GM21447 (cell line): ENCODE results near the gene WRNIP1.
A peak's percentile ranks its signal among the peaks of the same experiment; 100 is the strongest.
"Not testable (repeated sequence)": the region's sequence is repeated elsewhere in the genome, so short reads cannot be mapped to it uniquely, and the experiment has no call there.

Experiments
- ATAC-seq: cut with Tn5 transposase; IDR thresholded peaks from one replicate; pipeline ENCODE4 v1.9.1; 2021; ENCODE audit not compliant: unreplicated experiment

Gene WRNIP1

DNA sequence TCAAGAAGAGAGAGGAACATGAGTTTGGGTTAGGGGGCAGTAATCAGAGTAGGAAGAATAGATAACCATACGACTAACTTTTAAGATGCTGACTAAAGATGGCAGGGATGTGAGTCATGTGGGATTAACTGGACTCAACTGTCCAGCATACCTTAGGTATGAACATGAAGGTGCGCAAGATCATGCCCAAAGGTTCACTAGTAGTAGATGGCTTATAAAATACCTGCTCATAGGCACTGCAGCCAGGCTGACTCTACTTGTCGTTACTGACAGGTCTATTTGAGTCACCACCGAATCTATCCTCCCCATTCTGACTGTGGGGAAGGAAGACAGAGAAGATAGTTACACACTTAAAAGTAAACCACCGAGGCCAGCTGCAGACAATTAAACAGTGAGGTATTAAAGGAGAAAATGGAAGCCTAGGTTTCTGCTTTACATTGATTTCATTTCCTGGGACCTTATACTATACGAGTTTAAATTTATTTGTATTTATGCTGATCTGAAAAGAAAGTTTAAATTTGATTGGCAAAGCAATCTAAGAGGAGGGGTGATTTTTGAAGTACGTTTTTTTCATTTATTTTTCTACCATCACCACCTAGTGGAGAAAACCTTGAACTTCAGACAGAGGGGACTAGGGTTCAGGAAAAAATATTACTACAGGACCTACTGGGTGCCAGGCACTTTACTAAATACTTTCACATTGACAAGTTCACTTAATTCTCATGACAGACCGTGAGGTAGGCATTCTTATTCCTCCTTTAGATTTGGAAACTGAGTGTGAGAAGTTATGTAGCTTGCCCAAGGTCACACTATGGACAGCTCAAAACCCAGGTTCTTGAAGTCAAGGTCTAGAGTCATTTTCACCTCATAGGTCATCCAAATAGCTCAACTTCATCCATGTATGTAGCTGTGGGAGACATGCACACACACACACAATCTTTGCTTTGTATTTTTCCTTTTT is 4.0 kb upstream of the WRNIP1 start:
- no peak for ATAC-seq

DNA sequence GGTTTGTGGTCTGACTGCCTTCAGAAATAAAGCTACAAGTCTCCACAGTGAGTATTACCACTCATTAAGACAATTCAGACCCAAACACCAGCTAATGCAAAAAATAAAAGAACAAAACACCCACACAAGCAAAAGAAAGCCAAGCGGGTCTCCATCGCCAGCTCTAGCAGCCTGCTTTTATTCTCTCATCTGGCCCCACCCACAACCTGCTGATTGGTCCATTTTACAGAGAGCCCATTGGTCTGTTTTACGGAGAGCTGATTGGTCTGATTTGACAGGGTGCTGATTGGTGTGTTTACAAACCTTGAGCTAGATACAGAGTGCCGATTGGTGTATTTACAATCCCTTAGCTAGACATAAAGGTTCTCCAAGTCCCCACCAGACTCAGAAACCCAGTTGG is 2.3 kb upstream of the WRNIP1 start:
- ATAC-seq = not testable (repeated sequence)

DNA sequence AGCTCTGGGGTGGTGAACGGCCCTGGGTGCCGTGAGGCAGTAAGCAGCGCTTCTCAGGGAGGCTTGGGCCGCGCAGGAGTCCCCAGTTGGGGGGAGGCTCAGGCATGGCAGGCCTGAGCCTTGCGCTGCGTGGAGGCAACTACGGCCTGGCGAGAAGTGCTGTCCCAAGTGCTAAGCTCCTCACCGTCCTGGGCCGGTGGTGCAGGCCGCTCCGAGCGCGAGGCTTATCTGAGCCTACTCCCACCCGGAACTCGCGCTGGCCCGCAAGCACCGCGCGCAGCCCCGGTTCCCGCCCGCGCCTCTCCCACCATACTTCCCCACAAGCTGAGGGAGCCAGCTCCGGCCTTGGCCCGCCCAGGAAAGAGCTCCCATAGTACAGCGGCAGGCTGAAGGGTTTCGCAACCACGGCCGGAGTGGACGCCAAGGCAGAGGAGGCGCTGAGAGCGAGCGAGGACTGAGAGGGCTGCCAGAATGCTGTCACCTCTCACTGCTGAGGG is 1.8 kb upstream of the WRNIP1 start:
- no peak for ATAC-seq

DNA sequence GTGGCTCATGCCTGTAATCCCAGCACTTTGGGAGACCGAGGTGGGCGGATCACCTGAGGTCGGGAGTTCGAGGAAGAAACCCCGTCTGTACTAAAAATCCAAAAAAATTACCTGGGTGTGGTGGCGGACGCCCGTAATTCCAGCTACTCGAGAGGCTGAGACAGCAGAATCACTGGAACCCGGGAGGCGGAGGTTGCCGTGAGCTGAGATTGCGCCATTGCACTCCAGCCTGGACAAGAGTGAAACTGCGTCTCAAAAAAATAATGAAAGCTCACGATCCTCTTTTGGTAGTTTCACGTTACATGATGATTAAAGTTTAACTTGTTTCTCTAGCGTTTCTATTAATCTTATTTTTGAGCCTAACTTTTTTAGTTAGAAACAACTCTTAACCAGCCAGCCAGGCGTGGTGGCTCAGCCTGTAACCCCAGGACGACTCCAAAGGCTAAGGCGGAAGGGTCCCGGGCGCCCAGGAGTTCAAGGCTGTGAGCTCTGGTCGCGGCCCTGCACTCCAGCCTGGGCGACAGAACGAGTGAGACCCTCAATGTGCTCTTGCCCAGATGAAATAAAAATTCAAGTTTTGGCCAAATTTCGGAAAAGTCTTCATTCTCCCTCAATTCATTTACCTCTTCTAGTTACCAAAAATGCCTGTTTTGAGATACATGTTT is 1.2 kb upstream of the WRNIP1 start:
- no peak for ATAC-seq

DNA sequence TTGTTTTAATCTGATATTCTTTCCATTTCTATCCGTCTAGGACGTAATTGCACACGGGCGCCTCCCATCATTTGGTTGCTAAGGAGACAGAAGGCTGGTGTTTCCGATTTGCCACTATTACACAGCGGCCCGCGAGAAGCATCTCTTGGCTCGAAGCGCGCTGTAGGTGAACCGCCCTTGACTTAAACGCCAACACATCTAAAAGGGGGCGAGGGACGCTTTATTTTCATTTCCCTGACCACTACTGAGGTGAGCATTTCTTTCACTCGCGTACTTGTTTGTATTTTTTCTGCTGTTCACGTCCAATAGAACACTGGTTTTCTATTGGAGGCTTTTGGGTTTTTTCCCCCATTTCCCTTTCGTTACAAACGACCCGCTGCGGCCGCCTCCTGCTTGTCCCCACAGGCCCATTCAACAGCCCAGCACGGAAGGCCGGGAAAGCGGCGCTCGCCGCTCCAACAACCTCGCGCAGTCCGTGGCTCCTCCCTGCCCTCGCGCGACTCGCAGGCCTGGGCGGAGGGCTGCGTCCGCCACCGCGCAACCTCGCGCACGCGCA is 505 bp upstream of the WRNIP1 start:
- peak; percentile 57 for ATAC-seq

DNA sequence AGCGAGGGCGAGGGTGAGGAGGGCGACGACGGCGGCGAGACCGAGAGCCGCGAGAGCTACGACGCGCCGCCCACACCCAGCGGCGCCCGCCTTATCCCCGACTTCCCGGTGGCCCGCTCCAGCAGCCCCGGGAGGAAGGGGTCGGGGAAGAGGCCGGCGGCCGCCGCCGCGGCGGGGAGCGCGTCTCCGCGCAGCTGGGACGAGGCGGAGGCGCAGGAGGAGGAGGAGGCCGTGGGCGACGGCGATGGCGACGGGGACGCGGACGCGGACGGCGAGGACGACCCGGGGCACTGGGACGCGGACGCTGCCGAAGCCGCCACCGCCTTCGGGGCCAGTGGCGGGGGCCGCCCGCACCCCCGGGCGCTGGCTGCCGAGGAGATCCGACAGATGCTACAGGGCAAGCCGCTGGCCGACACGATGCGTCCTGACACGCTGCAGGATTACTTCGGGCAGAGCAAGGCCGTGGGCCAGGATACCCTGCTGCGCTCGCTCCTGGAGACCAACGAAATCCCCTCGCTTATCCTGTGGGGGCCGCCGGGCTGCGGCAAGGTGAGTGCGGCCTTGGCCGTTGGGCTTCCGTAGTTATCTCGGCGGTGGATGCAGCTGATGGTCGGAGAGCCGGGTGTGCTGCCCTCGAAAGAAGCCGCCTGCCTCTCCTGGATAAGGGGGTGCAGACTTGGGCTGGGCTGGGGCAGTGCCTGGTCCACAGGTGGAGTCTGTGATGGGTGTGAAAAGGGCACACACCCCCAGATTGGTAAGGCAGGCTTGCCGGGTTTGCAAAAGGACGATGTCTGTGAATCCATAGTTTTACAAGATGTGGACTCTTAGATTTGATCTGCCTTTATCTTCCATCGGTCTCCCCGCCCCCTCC is 938 bp downstream of the WRNIP1 start:
- peak; percentile 5 for ATAC-seq

DNA sequence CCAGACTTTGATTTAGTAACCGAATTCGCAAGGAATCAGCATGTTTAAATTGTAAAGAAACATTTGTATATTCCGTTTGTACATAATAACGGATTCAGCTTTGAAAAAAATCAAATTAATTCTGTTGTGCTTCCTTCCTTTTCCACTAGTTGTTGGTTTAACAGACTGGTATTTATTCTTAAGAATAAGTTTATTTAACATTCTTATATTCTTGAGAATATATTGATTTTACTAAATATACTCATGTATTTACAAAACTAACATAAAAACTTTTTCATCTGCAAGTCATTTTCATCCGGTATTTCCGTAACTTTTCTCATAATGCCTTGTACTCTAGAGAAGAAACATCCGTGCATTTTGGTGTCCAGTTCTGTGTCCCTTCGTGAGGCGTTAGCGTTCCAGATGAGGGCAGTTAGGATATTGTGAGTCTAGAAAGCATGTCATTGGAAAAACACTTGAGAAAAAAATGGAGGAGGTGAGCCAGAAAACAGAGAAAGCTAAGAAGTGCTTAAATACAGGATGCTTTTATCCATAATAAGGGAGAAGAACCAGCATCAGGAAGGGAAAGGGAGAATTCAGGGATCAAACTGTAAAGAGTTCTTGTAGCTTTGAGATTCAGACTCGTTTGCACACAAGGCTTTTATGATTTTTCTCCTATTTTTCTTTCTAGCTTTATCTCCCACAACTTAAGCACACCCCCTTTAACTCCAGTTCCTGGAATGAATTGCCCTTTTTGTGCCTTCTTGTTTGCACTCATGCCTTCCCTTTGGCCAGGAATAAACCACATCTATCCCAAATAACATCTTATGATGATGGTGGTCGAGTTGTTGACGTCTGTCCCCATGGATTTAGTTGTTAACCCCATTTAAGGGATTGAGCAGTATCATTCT is 1.8 kb downstream of the WRNIP1 start:
- ATAC-seq = no peak

DNA sequence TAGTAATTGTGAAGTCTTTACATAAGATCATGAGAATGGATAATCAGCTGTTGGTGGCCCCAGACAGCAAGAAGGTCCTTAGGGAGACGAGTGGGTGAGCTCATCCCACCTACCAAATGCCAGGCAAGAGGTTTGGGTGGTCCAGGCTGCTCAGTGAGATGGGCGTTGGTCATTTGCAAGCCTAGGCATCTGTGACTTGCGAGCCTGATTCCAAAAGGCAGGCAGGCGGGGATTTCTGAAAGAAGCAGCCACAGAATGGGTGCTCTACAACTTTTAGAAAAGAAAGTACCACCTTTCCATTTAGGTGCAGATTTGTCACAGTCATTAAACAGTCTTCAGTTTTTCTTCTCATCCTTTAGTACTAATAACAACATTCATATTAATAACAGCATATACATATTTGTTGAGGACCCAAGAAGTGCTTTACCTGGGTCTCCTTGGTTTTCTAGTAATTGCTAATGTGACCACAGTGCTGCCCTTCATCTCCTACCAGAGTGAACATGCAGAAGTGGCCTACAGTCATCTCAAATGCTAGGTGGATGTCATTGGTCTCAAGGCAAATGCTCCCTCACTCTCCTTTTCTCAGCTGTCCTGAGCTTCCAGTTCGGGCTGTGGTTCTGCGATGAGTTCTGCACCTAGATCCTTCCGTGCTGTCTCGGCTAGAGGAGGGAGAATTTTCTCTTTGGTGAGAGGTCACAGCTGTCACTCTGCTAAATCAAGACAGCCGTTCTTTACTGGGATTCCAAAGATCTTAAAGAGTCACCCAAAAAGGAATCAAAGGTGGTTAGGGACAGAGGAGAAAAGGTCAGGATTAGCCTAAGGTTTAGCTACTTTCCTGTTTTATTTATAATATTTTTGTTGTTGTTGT is 2.7 kb downstream of the WRNIP1 start:
- ATAC-seq = no peak

DNA sequence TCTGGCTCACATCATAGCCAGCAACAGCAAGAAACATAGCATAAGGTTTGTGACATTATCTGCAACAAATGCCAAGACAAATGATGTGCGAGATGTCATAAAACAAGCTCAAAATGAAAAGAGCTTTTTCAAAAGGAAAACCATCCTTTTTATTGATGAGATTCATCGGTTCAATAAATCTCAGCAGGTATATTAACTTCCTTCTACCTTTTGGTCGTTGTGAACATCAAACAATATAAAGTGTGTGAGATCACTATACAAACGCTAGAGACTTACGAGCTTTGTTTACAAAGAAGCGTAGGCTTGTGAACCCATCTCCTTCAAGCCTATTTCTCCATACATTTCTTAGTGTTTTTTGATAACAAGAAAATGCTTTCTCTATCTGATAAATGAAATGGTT is 3.5 kb downstream of the WRNIP1 start:
- ATAC-seq = no peak

DNA sequence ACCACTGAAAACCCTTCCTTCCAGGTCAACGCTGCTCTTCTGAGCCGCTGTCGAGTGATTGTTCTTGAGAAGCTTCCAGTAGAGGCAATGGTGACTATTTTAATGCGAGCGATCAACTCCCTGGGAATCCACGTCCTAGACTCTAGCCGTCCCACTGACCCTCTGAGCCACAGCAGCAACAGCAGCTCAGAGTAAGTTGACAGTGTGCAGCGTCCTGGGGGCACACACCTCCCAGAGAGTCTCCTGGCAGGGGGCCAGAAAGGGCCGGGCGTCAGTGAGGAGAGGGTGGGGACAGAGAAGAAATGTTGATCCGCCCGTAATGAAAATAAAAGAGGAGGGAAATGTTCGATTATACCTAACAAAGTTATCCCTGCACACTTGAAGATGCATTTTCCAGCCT is 5.0 kb downstream of the WRNIP1 start:
- ATAC-seq = no peak

DNA sequence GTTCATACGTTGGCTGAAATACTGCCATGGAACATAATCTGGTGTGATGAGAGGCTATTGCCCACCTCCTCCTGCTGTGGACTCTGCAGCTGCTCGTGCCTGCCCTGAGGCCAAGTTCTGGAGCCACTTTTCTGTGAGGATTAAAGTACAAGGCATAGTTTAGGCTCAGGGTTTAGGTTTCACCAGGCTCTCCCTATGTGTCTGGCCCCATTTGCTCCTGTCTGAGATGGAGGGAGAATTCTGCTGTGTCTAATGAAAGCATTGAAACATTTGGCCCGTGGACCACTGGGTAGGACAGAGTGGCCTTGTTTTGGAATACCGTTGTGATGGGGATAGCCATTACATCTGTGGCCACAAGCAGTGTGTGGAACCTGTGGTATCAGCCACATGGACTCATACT is 5.9 kb downstream of the WRNIP1 start:
- ATAC-seq = no peak

DNA sequence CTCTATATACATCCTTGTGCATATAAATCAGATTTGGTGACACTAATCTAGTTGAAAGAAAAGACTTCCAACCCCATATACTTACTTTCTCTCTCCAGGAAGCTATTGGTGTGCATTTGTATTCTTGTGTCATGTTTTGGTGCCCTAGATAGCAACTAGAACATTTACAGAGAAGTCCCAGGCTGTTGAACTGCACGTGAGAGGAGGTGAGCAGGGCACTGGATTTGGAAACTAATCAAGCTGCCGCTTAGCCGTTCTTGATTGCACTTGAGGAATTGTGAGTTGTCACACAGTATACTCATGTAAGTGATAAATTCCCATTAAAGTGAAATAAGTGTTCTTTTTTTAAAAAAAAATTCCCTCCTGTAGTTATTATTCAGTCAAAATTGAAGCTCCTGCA is 7.6 kb downstream of the WRNIP1 start:
- no peak for ATAC-seq

DNA sequence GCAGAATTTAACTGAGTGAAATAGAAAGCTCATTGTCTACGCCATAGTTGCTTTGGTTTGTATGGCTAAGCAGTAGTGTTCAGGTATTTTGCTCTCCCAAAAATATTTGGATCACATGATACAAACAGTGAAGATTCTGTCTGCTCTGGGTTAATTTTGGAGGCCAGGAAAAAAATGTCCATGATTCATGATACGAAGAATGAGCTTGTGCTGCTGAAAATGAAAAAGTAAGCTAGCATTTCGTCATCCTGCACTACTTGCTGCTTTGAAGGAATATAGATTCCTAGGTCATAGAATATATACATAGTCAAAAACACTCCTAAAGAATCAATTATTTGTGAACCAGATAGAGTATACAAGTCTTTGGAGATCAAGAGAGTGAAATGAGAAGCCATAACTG is 8.3 kb downstream of the WRNIP1 start:
- no peak for ATAC-seq

DNA sequence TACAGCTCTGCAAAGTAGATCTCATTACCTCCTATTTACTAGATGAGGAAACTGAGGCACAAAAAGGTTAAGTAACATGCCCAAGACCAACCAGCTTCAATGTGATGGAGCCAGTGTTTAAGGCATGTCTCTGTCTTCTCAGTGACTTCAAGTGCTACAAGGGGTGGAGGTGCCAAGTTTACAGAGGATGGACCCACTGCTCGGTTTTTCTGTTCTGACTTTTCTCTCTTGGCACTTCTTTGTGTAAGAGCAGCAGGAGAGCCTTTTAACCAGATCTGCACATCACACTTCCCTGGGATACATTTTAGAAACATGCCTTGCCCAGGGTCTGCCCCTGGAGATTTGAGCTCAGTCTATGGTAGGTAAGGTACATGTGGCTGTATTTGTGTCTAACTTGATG is 9.8 kb downstream of the WRNIP1 start:
- ATAC-seq = no peak

DNA sequence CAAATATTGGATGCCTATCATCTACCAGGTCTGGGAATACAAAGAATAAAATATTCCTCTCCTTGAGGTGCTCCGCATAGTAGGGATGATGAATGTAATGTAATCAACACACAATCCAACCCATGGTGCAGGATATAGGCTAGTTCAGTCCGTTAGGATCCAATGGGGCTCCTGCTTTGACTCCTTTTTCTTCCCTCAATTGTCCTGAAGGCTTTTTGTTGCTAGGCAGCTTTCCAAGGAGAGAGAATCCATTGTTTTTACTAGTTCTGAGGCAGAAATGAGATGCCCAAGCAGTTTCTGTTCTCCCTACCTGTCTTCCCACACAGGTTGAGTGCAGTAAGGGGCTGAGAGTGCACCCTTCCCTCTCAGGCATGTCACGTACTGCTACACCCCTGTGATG is 12.1 kb downstream of the WRNIP1 start:
- no peak for ATAC-seq

DNA sequence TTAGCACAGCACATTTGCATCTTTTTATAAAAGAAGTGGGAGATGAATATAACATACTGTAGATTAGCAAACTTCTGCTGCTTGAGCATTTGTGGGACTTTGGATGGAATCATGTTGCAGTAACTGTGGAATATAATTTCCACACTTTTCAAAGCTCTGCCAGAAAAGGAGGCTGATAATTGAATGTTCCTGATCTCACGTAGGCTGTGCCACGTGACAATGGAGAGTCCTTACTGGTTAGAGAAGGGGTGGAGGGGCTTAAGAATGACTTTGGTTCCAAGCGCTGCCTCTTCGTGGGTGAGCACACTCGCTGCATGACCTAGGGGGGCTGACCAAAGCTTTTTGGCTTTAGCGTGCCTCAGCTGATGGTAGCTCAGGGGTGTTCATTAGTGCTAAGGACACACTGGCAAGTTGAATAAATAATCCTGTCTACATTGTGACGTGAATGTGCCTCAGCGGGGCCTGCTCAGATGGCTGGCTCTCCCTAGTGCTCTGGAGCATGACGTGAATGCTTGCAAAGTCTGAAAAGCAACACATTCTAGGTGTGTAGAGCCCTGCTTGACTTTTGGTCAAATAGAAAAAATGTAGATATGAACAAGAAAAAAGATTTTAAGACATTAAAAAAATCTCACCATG is 15.0 kb downstream of the WRNIP1 start:
- no peak for ATAC-seq

DNA sequence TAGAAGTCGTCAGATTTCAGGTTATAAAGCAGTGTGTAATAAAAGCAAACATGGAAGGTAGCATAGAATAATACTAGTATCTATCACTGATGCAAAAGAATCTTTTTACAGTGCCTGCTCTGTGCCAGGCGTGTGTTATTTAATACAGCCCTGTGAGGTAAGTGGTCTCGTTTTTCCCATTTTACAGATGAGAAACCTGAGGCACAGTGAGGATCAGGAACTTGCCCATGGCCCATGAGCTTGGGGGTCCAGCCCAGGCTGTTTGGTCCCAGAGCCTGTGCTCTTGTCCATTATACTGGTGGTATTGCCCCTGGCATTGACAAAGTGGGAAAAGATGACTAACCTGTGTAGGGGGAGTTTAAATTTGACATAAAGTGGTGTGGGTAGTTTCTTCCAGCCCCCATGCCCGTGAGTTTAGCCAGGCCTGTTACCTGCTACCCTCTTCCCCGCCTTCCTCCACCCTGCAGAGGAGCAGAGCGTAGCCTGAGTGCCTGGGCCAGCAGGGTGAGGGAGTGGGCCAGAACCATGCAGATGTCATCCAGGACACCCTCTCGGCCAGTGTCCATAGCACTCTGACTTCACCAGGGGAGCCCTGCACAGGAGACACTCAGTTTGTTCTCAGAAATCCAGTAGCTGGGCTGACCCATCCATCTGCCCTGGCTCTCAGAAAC is 16.6 kb downstream of the WRNIP1 start:
- ATAC-seq = no peak

DNA sequence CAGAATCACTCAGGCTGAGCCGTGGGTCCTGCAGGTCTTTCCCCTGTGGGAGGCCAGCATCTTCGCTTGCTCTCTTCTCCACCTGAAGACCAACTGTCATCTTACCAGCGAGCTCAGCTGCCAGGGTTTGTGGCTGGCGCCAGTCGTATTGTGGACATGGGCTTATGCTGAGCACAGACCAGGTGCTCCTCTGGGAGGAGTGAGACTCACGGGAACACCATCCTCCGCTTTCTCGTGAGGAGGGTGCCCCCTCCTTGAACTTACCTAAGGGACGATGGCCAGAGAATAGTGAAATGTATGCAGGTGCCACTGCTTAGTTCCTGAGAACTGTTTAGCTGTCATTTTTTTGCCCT is 17.1 kb downstream of the WRNIP1 start:
- no peak for ATAC-seq
